A172 (cell line): Measurements from ENCODE around the gene FAM32A. TPM values are rescaled to one million over a fixed set of nuclear protein-coding genes. Genes with fewer than 3 reads are reported as not detected.
A peak's percentile ranks its signal among the peaks of the same experiment; 100 is the strongest.

Experiments used
- DNase-seq: peaks from one replicate; pipeline ENCODE4 v3.0.0-alpha.2; 2015; ENCODE audit warnings: low spot score
- total RNA-seq: library from RNA; depleted of rRNA; stranded (reverse); fragments of >200 nt; shearing (Covaris generic); gene quantifications from 2 replicates; pipeline ENCODE4 v1.2.3, GENCODE V29; 2014

FAM32A gene
- total RNA-seq, 1 experiment from 2014 or later = 231 TPM

- no peak for DNase-seq
Measured at GRCh38 chr19:16202320-16203255, 17.4 kb downstream of the FAM32A start.

GRCh38 chr19:16203256-16204004, 18.2 kb downstream of the FAM32A start:
- DNase-seq = no peak

GRCh38 chr19:16204005-16204294, 18.7 kb downstream of the FAM32A start:
- no peak for DNase-seq

- no peak for DNase-seq
Measured at GRCh38 chr19:16205205-16206045, 20.2 kb downstream of the FAM32A start.

- no peak for DNase-seq
Measured at GRCh38 chr19:16206046-16206605, 20.9 kb downstream of the FAM32A start.

GRCh38 chr19:16206637-16207036, 21.4 kb downstream of the FAM32A start:
- DNase-seq = no peak

- DNase-seq = no peak
Measured at GRCh38 chr19:16207063-16207462, 21.9 kb downstream of the FAM32A start.

GRCh38 chr19:16207490-16208025, 22.3 kb downstream of the FAM32A start:
- no peak for DNase-seq

- DNase-seq = no peak
Measured at GRCh38 chr19:16208064-16208759, 23.0 kb downstream of the FAM32A start.

GRCh38 chr19:16208847-16209665, 23.8 kb downstream of the FAM32A start:
- DNase-seq = no peak

GRCh38 chr19:16210168-16210567, 25.0 kb downstream of the FAM32A start:
- no peak for DNase-seq

GRCh38 chr19:16213076-16213475, 27.9 kb downstream of the FAM32A start:
- no peak for DNase-seq

GRCh38 chr19:16216744-16217670, 31.8 kb downstream of the FAM32A start:
- DNase-seq = no peak

- no peak for DNase-seq
Measured at GRCh38 chr19:16217716-16218451, 32.7 kb downstream of the FAM32A start.

GRCh38 chr19:16218851-16219250, 33.6 kb downstream of the FAM32A start:
- DNase-seq = no peak

GRCh38 chr19:16222806-16223205, 37.6 kb downstream of the FAM32A start:
- peak; percentile 14 for DNase-seq

- no peak for DNase-seq
Measured at GRCh38 chr19:16223746-16224145, 38.5 kb downstream of the FAM32A start.
